ENCODE data around the gene RGS9.

RGS9 gene

GRCh38 chr17:65139101-65139764 is 2.1 kb downstream of the RGS9 start:
- Histone ChIP-seq H3K9me3 (no peaks in the 10 kb centered on the region), H3K27ac (no peak overlapping the region), H3K4me1 (ENCODE audit: control insufficient read depth in 1 of 2, insufficient read depth in 1 of 2, low read depth in 1 of 2, low read length in 1 of 2) (peaks cover 7 to 11% of the 10 kb centered on the region in 2 experiments), H3K36me3 (no peaks in the 10 kb centered on the region), H3K27me3 (peaks cover 83% of the 10 kb centered on the region), H3K4me3 (ENCODE audit: low read depth in 1 of 2, low read length in 1 of 2) (no peak overlapping the region)
- no peak for TF ChIP-seq CTCF (IDR thresholded peaks at IDR 0.05)

- Histone ChIP-seq H3K36me3 (no peaks in the 10 kb centered on the region), H3K27ac (no peak overlapping the region), H3K4me3 (ENCODE audit: low read depth in 1 of 2, low read length in 1 of 2) (no peak overlapping the region), H3K4me1 (ENCODE audit: control insufficient read depth in 1 of 2, insufficient read depth in 1 of 2, low read depth in 1 of 2, low read length in 1 of 2) (peaks cover 4 to 5% of the 10 kb centered on the region in 2 experiments), H3K9me3 (no peaks in the 10 kb centered on the region), H3K27me3 (peaks cover 64% of the 10 kb centered on the region)
- no peak for TF ChIP-seq CTCF (IDR thresholded peaks at IDR 0.05)
These were observed 5.1 kb downstream of the RGS9 start for GRCh38 chr17:65142247-65142646.

- Histone ChIP-seq H3K4me1 (ENCODE audit: control insufficient read depth in 1 of 2, insufficient read depth in 1 of 2, low read depth in 1 of 2, low read length in 1 of 2) (no peaks in the 10 kb centered on the region), H3K27ac (no peak overlapping the region), H3K27me3 (peaks cover 46% of the 10 kb centered on the region), H3K9me3 (no peaks in the 10 kb centered on the region), H3K4me3 (ENCODE audit: low read depth in 1 of 2, low read length in 1 of 2) (no peak overlapping the region), H3K36me3 (no peaks in the 10 kb centered on the region)
- no peak for TF ChIP-seq CTCF (IDR thresholded peaks at IDR 0.05)
These were observed 6.9 kb downstream of the RGS9 start for GRCh38 chr17:65143889-65144604.

- TF ChIP-seq CTCF (IDR thresholded peaks at IDR 0.05): no peak
- Histone ChIP-seq H3K4me3 (ENCODE audit: low read depth in 1 of 2, low read length in 1 of 2) (no peak overlapping the region), H3K27me3 (peaks cover 31% of the 10 kb centered on the region), H3K9me3 (no peaks in the 10 kb centered on the region), H3K27ac (no peak overlapping the region), H3K4me1 (ENCODE audit: control insufficient read depth in 1 of 2, insufficient read depth in 1 of 2, low read depth in 1 of 2, low read length in 1 of 2) (no peaks in the 10 kb centered on the region), H3K36me3 (no peaks in the 10 kb centered on the region)
These were observed 8.6 kb downstream of the RGS9 start for GRCh38 chr17:65145743-65146142.

- H3K4me3 ChIP-seq (ENCODE audit: low read depth in 1 of 2, low read length in 1 of 2): no peak overlapping the region
- peaks cover 20% of the 10 kb centered on the region for H3K27me3 ChIP-seq
- no peaks in the 10 kb centered on the region for H3K36me3 ChIP-seq
- TF ChIP-seq CTCF (IDR thresholded peaks at IDR 0.05): no peak
- H3K27ac ChIP-seq: no peak overlapping the region
- no peaks in the 10 kb centered on the region for H3K9me3 ChIP-seq
- no peaks in the 10 kb centered on the region for H3K4me1 ChIP-seq (ENCODE audit: control insufficient read depth in 1 of 2, insufficient read depth in 1 of 2, low read depth in 1 of 2, low read length in 1 of 2)
These were observed 10.8 kb downstream of the RGS9 start for GRCh38 chr17:65147955-65148354.

Measured in neutrophil (primary cell).